NCI-H226 (cell line): ENCODE measurements around the gene IL17D.
"Not testable (repeated sequence)": the region's sequence is repeated elsewhere in the genome, so short reads cannot be mapped to it uniquely, and the experiment has no call there.

Experiments used
- DNase-seq: peaks from one replicate; pipeline ENCODE4 v3.0.0-alpha.2; 2015

IL17D gene

GRCh38 chr13:20702915-20703779 lies at the start of gene IL17D:
IL17D (plus strand) TSS chr13:20703699; CDS start chr13:20704002, 303 bp downstream.
- no peak for DNase-seq

- peak; percentile 1 for DNase-seq
Observed at GRCh38 chr13:20654156-20654555, 49.3 kb upstream of the IL17D start.

GRCh38 chr13:20658451-20659040 lies 45.0 kb upstream of the IL17D start:
- DNase-seq: no peak

GRCh38 chr13:20664351-20664750 lies 39.1 kb upstream of the IL17D start:
- DNase-seq: no peak

GRCh38 chr13:20666948-20667347 lies 36.6 kb upstream of the IL17D start:
- no peak for DNase-seq

GRCh38 chr13:20667857-20668437 lies 35.6 kb upstream of the IL17D start:
- DNase-seq: no peak

GRCh38 chr13:20669162-20669561 lies 34.3 kb upstream of the IL17D start:
- DNase-seq: no peak

- no peak for DNase-seq
Observed at GRCh38 chr13:20671789-20672188, 31.7 kb upstream of the IL17D start.

- no peak for DNase-seq
Observed at GRCh38 chr13:20672772-20673171, 30.7 kb upstream of the IL17D start.

- no peak for DNase-seq
Observed at GRCh38 chr13:20673715-20674114, 29.8 kb upstream of the IL17D start.

GRCh38 chr13:20676213-20676612 lies 27.3 kb upstream of the IL17D start:
- no peak for DNase-seq

GRCh38 chr13:20678606-20679005 lies 24.9 kb upstream of the IL17D start:
- DNase-seq: not testable (repeated sequence)

- DNase-seq: no peak
Observed at GRCh38 chr13:20679879-20680278, 23.6 kb upstream of the IL17D start.

GRCh38 chr13:20680416-20681080 lies 23.0 kb upstream of the IL17D start:
- no peak for DNase-seq

GRCh38 chr13:20681481-20681880 lies 22.0 kb upstream of the IL17D start:
- DNase-seq: not testable (repeated sequence)

- no peak for DNase-seq
Observed at GRCh38 chr13:20682061-20682460, 21.4 kb upstream of the IL17D start.

- no peak for DNase-seq
Observed at GRCh38 chr13:20684041-20684440, 19.5 kb upstream of the IL17D start.

- DNase-seq: no peak
Observed at GRCh38 chr13:20684546-20684945, 19.0 kb upstream of the IL17D start.

GRCh38 chr13:20685092-20685491 lies 18.4 kb upstream of the IL17D start:
- no peak for DNase-seq

- DNase-seq: no peak
Observed at GRCh38 chr13:20686167-20686566, 17.3 kb upstream of the IL17D start.

GRCh38 chr13:20686863-20687579 lies 16.5 kb upstream of the IL17D start:
- DNase-seq: no peak

GRCh38 chr13:20689291-20689690 lies 14.2 kb upstream of the IL17D start:
- peak; percentile 74 for DNase-seq

GRCh38 chr13:20691616-20692015 lies 11.9 kb upstream of the IL17D start:
- DNase-seq: no peak
